ENCODE measurements around the gene ZNHIT2. TPM values are rescaled to one million over a fixed set of nuclear protein-coding genes. Genes with fewer than 3 reads are reported as not detected.
A peak's percentile ranks its signal among the peaks of the same experiment; 100 is the strongest.

ZNHIT2 gene
- total RNA-seq, 4 donors from 2014 or later: 10.3 to 30.7 (median 24.1) TPM

- ATAC-seq (peak in 1 of 2 donors; percentile 5), DNase-seq (no peak)
- intact Hi-C loops (cut with DNase I; ENCODE audit: low total_unique reads) (loop anchor here (1.0 to 5.0 kb wide), 4 partner anchors 13 to 180 kb away; partner anchors contain the start of genes ATG2A, CDCA5, SNX15 and ZFPL1), in situ Hi-C loops (cut with MboI; ENCODE audit: low sequenced_read_pairs in 4 of 4) (no loop called here)
- H3K9me3 ChIP-seq: no peaks in the 10 kb centered on the region
- peak overlapping the region; percentile 91 to 97 (median 93) for H3K27ac ChIP-seq
- TF ChIP-seq POLR2A (IDR thresholded peaks at IDR 0.05): no peak
- no peak for TF ChIP-seq CTCF (IDR thresholded peaks at IDR 0.05 in 4 of 5, conservative IDR thresholded peaks at IDR 0.05 in 1 of 5)
- no peaks in the 10 kb centered on the region for H3K36me3 ChIP-seq
- H3K4me3 ChIP-seq: peak overlapping the region; percentile 88 to 96 (median 89)
- H3K4me1 ChIP-seq: peaks cover 37 to 38% of the 10 kb centered on the region in 2 donors
- H3K27me3 ChIP-seq: no peaks in the 10 kb centered on the region
Measured at GRCh38 chr11:65096926-65097325, 20.6 kb downstream of the ZNHIT2 start.

- in situ Hi-C loops (cut with MboI; ENCODE audit: low sequenced_read_pairs in 4 of 4) (no loop called here), intact Hi-C loops (cut with DNase I; ENCODE audit: low total_unique reads) (loop anchor here (1.0 to 5.0 kb wide), 4 partner anchors 12 to 179 kb away; partner anchors contain the start of genes ATG2A, CDCA5, SNX15 and ZFPL1)
- DNase-seq: peak; percentile 81 to 88
- Histone ChIP-seq H3K4me1 (peaks cover 34 to 36% of the 10 kb centered on the region in 2 donors), H3K9me3 (no peaks in the 10 kb centered on the region), H3K36me3 (no peaks in the 10 kb centered on the region), H3K27ac (peak within 1 kb of the TSS; percentile 91 to 97 (median 93)), H3K27me3 (no peaks in the 10 kb centered on the region), H3K4me3 (peak within 1 kb of the TSS; percentile 88 to 96 (median 89))
- ATAC-seq: peak; percentile 93 to 96
- TF ChIP-seq POLR2A (IDR thresholded peaks at IDR 0.05): peak; percentile 47 to 72
- TF ChIP-seq CTCF (IDR thresholded peaks at IDR 0.05 in 4 of 5, conservative IDR thresholded peaks at IDR 0.05 in 1 of 5): peak in 3 of 5 experiments; percentile 12 to 48 (median 32)
Measured at GRCh38 chr11:65095974-65096806, 21.3 kb downstream of the ZNHIT2 start, which contains the start of gene VPS51. TSS of gene VPS51 (plus strand) at chr11:65096214. CDS start at chr11:65096251, 37 bp downstream.

GRCh38 chr11:65095427-65095826 is 22.1 kb downstream of the ZNHIT2 start:
- peak overlapping the region; percentile 88 to 96 (median 89) for H3K4me3 ChIP-seq
- no peaks in the 10 kb centered on the region for H3K36me3 ChIP-seq
- intact Hi-C loops (cut with DNase I; ENCODE audit: low total_unique reads) (loop anchor here (5.0 kb wide), 2 partner anchors 68 to 178 kb away; partner anchors contain the start of genes ATG2A and SNX15), in situ Hi-C loops (cut with MboI; ENCODE audit: low sequenced_read_pairs in 4 of 4) (no loop called here)
- DNase-seq (no peak), ATAC-seq (no peak)
- H3K27ac ChIP-seq: peak overlapping the region; percentile 91 to 97 (median 93)
- H3K9me3 ChIP-seq: no peaks in the 10 kb centered on the region
- no peaks in the 10 kb centered on the region for H3K27me3 ChIP-seq
- TF ChIP-seq POLR2A (IDR thresholded peaks at IDR 0.05) (no peak), CTCF (IDR thresholded peaks at IDR 0.05 in 4 of 5, conservative IDR thresholded peaks at IDR 0.05 in 1 of 5) (no peak)
- peaks cover 29 to 33% of the 10 kb centered on the region in 2 donors for H3K4me1 ChIP-seq

GRCh38 chr11:65090628-65091027 is 26.9 kb downstream of the ZNHIT2 start:
- intact Hi-C loops (cut with DNase I; ENCODE audit: low total_unique reads) (no loop called here), in situ Hi-C loops (cut with MboI; ENCODE audit: low sequenced_read_pairs in 4 of 4) (no loop called here)
- no peak for ATAC-seq

More at GRCh38 chr11:65090628-65091027, 26.9 kb downstream of the ZNHIT2 start:
- Histone ChIP-seq H3K27ac (no peak overlapping the region), H3K27me3 (no peaks in the 10 kb centered on the region), H3K36me3 (peaks cover 0 to 35% of the 10 kb centered on the region in 2 donors), H3K4me1 (peaks cover 0 to 1% of the 10 kb centered on the region in 2 donors), H3K4me3 (no peak overlapping the region), H3K9me3 (no peaks in the 10 kb centered on the region)
- DNase-seq: no peak
- TF ChIP-seq POLR2A (IDR thresholded peaks at IDR 0.05) (no peak), CTCF (IDR thresholded peaks at IDR 0.05 in 4 of 5, conservative IDR thresholded peaks at IDR 0.05 in 1 of 5) (no peak)

Data from gastrocnemius medialis (tissue), 4 donors.